HG02571 (cell line): ENCODE data around the gene SPRY1.

Experiments
- ATAC-seq: cut with Tn5 transposase; IDR thresholded peaks from one replicate; pipeline ENCODE4 v1.9.1; 2021; ENCODE audit warnings: mild to moderate bottlenecking, moderate library complexity; ENCODE audit not compliant: unreplicated experiment

Gene SPRY1

DNA sequence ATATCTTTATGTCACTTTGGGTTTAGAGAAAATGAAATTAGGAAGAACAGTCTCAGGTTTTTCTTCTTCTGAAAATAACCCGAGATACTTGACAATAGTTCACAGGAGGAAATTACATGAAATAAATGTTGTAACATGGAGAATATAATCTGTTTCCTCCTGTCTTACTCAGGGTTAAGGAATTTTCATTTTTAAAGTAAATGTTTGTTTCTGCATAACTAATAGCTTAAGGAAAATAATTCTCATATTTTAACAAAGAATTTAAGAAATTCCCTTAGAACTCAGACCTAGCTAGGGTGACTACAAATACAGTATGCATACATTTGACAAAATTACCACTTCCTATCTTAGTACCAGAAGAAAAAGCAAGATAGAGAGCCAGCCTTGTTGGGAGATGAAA is 17.2 kb upstream of the SPRY1 start:
- ATAC-seq, result no peak

DNA sequence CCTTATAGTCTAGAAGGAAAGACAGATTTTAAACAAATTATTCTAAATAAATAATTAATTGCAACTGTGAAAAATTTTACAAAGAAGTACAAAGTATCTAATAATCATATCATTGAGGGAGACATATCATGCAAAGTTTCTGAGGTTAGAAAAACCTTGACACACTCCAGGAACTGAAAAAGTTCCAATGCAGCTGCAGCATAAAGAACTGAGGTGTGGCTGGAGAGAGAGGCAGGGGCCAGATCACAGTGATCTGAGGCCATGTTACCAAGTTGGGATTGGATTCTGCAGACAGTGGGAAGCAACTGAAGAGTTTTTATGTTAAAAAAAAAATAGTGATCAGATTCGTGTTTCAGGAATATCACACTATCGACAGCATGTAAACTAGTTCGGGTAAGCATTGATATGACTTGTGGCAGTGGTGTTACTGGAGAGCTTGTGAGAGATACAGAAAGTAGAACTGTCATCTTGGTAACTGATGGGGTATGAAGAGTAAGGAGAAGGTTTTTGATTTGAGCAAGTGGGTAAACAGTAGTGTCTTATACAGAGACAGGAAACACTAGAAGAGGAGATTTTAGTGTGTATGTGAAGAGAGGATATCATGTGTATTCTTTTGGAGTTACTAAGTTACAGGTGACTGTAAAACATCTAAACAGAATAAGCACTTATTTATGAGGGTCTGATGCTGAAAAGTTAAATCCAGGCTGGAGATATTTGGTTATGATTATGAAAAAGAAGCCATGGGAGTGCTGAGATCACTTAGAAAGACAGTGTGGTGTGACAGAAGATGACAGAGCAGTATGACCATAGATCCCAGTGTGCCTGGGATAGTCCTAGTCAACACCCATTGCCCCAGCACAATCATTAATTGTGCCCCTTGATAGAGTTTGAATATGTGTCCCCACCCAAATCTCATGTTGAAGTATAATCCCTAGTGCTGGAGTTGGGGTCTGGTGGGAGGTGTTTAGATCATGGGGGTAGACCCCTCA is 15.6 kb upstream of the SPRY1 start:
- ATAC-seq, result peak; percentile 59

DNA sequence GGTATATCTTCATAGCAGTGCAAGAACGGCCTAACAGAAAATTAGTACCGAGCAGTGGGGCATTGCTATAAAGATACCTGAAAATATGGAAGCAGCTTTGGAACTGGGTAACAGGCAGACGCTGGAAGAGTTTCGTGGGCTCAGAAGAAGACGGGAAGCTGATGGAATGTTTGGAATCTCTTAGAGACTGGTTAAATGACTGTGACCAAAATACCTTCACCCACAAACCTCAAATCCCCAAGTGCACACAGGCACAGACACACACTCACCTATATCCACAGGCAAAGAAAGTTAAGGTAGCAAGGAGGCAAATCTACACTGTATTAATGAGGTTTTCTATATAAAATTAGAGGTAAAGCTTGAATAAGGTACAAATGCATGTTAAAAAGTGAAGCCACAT is 14.6 kb upstream of the SPRY1 start:
- ATAC-seq, result no peak

DNA sequence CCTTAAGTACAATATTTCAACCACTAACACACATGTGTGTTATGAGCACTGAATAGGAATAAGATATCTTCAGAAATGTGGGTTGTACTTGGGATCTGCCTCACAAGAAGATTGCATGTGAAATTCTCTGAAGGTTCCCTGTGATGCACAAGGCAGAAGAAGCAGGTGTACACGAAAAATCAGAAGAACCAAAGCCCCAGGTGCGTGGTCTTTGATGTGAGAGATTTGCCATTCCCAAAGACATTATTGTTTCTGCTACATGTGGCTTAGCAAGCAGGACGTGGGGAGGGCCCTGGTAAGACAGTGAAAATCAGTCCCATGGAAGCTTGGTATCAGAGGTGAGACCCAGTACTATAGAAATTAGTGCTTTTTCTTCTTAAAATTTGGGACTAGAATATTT is 13.0 kb upstream of the SPRY1 start:
- ATAC-seq, result no peak

DNA sequence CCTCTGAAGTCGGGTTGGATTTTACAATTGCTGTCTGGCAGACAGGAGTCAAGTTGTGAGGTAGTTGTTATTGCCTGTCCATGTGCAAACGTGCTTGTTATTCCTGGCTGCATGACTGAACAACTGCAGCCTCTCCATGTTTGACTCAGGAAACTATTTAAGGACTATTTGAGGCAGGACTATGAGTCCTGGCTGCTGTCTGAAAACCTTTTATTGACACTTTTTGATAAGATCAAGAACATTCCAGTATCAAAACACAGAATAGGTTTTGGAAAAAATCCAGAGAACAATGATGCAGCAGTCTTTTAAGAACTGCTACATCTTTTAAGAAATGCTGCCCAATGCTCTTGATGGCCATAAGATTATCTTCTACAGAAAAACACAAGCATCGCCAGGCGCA is 10.0 kb upstream of the SPRY1 start:
- ATAC-seq, result no peak

DNA sequence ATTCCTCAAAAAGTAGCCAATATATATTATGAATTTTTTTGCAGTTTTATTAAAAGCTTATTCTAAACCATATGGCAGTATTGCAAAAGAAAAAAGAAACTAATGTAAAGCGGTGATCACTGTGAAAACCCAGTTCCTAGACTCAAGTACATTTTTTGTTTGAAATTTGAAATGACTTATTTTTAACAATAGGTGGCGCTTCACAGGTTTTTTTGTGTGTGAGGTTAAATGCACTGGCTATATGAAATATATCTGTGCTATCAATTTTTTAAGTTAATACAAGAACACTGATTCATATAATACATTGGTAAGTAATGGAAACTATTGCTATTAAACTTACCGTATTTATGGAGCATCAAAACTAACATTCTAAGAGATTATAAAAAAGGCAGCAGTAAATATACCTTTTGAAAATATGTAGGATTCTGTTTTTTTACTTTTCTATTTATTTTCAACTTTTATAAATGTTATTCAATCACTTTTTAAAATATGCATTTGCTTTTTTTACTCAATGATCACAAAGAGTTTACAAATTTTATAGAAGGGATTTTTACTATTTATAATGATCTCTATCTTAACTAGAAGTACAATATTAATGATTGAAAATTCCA is 5.6 kb upstream of the SPRY1 start:
- no peak for ATAC-seq

DNA sequence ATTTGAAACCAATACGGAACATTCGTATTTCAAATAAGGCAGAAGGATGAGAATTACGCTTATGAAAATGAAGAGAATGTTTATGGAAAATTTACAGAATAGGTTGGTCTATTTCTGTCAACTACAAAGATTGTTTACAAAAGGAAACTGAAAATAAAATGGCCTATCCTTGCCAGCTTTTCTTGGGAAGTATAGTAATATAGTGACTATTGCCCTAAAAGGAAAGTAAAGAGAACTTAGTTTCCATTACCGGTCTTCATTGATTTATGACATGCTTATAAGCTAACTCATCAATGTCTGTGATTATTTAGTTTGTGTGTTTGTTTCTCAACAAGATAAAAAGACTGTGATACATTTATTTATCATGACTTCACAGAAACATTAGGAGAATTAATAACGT is 2.9 kb upstream of the SPRY1 start:
- ATAC-seq, result no peak

DNA sequence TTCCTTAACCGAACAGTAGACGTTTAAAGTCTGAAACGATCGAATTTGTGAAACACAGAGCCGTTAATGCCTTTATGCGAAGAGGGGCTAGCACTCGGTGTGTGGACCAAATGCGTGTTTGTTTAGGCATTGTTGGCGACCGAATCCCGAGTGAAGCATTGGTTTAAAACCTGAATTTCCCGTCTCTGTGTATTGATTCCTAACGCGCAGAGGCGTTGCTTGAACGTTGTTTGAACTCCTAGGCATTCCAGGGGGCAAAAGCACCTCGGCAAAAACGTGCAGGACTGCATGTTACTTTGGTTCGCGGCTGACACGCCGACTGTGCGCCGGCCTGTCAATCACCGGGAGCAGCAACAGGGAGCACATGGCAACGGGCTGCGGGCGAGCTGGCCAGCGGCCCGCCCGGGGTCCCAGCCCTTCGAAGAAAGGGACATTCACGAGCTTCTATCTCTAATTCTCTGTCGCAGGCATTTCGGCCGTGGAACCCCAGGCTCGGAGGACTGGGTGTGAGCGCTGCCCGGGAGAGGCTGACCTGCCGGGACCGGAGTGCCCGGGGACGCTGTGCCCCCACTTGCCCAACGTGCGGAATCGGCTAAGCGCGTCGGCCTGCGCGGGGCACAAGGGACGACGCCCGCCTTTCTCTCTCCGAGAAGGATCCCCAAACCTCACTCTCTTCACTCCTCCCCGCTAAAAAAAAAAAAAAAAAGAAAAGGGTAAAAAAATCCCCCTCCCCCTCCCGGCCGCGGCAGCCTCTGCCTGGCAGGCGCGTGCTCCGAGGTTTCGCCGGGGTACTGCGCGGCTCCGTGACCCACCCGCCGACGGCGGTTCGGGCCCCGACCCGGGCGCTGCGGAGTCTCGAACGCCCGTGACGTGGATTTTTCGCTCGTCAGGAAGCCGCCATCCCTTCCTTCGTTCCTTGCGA is 810 bp downstream of the SPRY1 start:
- peak; percentile 9 for ATAC-seq

DNA sequence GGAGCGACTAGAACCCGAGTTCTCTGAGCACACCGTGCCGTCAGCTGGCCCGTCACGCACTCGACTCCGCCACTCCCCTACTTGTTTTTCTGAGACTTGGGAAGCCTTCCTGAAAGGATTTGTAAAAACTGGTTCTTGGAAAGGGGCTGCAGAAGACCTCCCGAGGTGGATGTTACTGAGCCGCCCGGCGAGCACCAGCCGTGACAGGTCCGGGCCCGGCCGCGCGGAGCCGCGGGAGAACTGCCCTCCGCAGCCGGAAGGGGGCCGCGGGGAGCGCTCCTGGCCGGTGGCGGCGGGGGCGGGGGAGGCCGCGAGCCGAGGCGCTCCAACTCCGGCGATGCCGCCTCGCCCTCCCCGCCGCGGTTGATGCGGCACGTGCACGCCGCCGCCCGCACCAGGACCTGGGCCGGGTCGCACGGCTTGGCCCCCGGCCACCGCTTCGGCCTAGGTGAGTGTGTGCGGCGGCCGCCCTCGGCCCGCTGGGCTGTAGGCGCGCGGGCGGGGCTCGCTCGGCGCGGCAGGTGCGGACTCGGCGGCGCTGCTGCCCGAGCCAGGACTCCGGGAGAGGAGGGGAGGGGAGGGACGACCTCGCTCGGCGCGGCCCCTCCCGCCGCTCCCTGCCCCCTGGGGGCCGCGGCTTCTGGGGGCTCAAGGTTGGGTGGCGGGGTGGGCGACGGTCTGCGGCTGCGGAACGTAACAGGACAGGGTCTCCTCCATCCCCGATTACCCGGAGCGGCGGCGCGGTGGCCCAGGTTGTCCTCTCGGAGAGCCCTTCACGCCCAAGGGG is 1.7 kb downstream of the SPRY1 start:
- ATAC-seq, result peak; percentile 58

DNA sequence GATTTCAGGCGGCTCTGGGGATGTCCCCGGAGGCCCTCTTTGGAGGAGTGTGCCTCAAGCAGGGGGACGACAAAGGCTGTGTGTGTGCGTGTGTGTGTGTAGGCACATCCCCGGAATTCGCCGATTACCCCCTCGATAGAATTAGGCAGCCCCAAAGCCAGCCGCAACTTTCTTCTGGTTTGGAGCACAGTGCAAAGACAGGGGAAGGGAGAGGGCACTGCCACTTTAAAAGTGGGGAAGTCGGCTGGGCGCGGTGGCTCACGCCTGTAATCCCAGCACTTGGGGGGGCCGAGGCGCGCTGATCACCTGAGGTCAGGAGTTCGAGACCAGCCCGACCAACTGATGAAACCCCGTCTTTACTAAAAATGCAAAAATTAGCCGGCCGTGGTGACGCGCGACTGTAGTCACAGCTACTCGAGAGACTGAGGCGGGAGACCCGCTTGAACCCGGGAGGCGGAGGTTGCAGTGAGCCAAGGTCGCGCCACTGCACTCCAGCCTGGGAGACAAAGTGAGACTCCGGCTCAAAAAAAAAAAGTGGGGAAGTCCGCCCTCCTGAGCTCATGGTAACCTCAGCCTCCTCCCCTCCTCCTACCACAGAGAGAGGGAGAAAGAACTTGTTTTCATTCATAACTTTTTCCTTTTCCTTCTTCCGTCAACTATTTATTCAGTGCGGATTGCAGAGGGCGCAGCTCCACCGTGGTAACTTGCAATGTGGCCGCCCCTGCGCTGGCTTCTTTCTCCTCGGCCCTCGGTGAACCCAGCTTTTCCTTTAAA is 2.4 kb downstream of the SPRY1 start:
- ATAC-seq, result peak; percentile 28

DNA sequence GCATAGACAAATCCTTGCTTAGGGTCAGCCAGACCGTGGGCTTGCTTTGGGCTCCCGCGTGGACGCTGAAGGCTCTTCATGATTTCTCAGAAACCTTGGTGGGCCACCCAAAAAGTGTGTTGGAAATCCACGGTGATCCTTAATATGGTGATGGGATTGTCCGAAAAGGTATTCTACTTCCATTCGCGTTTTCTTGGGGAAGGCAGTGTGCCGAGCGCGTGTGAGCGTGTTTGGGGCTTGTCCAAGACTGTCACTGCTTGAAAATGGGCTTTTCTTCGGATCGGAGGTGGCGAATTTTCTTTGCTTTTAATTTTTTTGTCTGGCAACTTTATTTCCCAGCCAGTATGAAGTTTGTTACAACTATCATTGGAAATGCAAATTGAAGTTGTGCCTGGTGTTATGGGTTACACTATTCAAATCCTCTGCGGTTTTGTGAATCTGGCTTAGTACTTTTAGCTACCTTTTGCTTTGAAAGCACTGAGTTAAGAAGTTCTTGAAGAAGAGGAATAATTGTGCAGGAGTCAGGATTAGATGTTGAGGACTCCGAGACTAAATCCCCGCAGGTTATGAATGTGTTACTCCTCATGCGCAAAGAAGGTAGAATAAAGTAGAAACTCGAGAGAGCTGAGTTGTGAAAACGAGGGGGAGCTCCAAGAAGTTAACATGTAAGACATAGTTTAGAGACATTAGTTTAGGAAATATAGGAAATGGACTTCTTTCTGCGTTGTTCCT is 3.2 kb downstream of the SPRY1 start:
- no peak for ATAC-seq

DNA sequence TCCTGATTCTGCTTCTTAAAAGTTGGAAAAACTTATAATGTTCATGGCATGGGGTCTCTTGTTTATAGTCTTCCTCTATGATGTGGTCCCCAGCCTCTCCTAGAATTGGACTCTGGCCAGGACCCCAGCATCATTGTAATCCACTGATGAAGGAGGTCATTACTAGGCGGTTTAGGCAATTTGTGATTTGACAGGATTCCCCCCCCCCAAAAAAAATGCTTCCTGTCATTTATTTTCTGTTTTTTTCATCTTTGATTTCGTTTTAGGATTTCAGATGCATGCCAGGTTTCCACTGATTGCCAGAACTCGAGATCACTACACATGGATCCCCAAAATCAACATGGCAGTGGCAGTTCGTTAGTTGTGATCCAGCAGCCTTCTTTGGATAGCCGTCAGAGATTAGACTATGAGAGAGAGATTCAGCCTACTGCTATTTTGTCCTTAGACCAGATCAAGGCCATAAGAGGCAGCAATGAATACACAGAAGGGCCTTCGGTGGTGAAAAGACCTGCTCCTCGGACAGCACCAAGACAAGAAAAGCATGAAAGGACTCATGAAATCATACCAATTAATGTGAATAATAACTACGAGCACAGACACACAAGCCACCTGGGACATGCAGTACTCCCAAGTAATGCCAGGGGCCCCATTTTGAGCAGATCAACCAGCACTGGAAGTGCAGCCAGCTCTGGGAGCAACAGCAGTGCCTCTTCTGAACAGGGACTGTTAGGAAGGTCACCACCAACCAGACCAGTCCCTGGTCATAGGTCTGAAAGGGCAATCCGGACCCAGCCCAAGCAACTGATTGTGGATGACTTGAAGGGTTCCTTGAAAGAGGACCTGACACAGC is 4.9 kb downstream of the SPRY1 start:
- ATAC-seq, result no peak

DNA sequence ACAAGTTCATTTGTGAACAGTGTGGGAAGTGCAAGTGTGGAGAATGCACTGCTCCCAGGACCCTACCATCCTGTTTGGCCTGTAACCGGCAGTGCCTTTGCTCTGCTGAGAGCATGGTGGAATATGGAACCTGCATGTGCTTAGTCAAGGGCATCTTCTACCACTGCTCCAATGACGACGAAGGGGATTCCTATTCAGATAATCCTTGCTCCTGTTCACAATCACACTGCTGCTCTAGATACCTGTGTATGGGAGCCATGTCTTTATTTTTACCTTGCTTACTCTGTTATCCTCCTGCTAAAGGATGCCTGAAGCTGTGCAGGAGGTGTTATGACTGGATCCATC is 5.5 kb downstream of the SPRY1 start:
- no peak for ATAC-seq

DNA sequence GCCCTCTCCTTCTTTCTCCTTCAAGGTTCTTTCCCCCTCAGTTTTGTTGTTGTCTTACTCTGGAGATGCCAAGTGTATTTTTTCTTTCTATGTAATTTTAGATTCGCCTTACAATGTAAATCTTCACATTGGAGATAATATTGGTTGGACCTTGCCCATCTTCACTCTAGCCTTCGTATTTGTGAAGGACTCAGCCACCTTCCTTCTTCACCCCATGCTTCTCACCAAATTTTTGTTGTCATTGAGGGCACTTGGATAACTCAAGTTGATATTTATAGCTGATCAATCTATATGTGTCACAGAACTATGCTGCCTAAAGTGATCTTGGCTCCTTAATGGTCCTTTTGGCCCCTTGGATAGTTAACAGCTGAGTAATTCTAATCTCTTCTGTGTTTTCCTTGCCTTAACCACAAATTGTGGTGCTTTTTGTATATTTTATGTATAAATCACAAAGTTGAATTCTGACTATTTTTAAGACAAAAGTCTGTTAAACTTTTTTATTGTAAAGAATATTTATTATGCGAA is 6.5 kb downstream of the SPRY1 start:
- no peak for ATAC-seq

DNA sequence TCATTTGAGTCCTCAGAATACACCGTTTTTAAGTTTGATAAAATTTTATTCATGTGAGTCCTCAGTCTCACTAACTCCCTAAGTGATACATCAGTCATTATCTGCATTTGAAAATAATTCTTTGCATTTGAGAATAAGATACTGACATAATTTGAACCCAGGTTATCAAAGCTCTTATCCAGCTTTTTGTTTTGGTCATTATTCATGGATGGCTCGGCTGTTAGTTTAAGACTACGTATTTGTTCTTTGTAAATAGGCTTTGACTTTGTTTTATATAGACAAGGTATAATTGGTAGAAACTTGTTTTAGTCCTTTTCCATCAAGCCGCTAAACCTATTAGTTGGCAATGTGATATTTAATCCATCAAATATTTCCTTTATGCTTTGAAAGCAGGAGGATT is 7.9 kb downstream of the SPRY1 start:
- no peak for ATAC-seq

DNA sequence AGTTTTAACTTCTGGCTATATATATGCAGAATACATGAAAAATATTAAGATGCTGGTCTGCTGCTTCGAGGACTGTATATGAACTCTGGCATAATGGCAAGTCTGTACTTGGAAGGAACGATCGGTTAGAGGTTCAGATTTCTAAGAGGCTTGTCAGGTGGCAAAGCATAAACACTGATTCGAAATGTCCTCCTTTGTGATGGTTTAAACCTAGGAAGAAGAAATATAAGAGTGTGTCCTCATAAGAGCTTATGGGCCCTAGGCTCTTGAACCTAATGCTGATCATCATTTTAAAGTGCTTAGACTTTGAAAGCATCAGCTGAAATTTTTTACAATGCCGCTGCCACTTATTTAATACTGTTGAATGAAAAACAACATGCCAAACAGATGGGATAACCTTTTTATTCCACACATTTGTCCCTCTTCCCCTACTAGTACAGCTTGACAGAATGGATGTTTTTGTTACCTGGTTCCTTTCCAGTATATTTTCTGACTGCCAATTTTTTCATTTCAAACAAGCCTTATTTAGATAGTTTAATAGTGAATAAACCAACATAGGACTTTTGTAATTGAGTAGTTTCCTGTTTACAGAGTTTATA is 8.8 kb downstream of the SPRY1 start:
- ATAC-seq, result no peak

DNA sequence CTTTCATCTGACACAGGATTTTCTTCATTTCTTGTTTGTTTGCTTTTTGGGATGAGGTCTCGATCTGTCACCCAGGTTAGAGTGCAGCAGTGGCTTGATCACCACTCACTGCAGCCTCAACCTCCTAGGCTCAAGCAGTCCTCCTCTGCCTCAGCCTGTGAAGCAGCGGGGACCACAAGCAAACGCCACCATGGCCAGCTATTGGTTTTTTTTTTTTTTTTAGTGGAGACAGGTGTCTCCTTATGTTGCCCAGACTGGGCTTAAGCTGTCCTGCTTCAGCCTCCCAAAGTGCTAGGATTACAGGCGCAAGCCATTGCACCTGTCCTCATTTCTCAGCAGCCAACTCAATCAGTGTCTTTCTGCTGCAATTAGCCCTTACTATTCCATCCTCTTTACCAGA is 10.3 kb downstream of the SPRY1 start:
- ATAC-seq, result no peak
